ENCODE results near the gene DNAH7. TPM values are rescaled to one million over a fixed set of nuclear protein-coding genes. Genes with fewer than 3 reads are reported as not detected.

The DNAH7 gene
- total RNA-seq, 1 experiment from 2014 or later, result 0.09 TPM

DNA sequence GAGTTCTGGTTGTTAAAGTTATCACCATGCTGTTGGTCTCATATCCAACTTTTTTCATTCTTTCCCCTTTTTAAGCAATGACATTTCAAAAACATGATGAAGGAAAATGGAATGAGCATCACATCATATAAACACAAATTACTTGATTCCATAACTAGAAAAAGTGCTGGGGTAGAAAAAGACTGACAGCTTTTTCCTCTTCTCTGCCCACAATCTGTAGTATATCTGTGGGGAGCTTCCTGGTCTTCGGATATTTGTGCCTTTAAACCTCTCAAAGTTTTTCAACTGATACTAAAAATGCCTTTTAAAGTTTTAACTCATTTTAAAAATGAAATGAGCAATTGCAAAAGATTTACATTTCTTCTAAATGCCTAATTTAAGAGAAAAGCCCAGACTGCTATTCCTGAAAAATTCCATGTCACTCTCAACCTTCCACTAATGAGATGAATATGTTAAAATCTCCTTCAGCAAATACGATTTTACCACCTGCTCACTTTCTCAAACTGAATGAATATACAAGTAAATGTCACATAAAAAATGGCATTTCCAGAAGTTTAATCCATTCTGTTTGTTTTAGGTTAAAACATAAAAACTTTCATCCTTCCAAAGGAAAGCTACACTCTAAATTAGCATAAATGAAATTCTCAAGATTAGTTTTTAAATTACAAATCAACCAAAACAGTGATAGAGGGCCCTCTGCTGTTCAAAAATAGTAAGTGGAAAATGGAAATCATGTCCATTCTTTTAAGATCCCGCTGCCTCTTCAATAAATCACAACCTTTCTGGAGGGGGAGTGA lies 2.1 kb downstream of the DNAH7 start:
- no peaks in the 10 kb centered on the region for H3K9me3 Mint-ChIP-seq
- H4K91ac ChIP-seq (ENCODE audit: insufficient read length, low read depth, low read length), result no peak overlapping the region
- no peaks in the 10 kb centered on the region for H3K27me3 ChIP-seq (ENCODE audit: insufficient read depth, low read length)
- no peak overlapping the region for H2BK15ac ChIP-seq (ENCODE audit: low read depth, low read length)
- H3K23me2 ChIP-seq (ENCODE audit: insufficient read length, low read depth, low read length, poor library complexity, severe bottlenecking), result peaks cover 11% of the 10 kb centered on the region
- peaks cover 4 to 10% of the 10 kb centered on the region in 2 experiments for H3K4me1 Mint-ChIP-seq
- H2BK20ac ChIP-seq (ENCODE audit: low read depth, low read length, poor library complexity, severe bottlenecking), result no peak overlapping the region
- H2BK120ac ChIP-seq (ENCODE audit: low read depth, low read length, poor library complexity, severe bottlenecking), result no peak overlapping the region
- H3K36me3 Mint-ChIP-seq (ENCODE audit: insufficient read depth in 1 of 3, low read depth in 3 of 3), result no peaks in the 10 kb centered on the region
- H3K27ac Mint-ChIP-seq, result no peak overlapping the region
- H3K79me1 ChIP-seq (ENCODE audit: insufficient read depth, low read depth, low read length, poor library complexity, severe bottlenecking), result no peaks in the 10 kb centered on the region
- no peak overlapping the region for H3K18ac ChIP-seq (ENCODE audit: insufficient read length, low read depth, low read length)
- no peak overlapping the region for H3K23ac ChIP-seq (ENCODE audit: insufficient read length, low read depth, low read length)
- TF ChIP-seq, protein P1, sequence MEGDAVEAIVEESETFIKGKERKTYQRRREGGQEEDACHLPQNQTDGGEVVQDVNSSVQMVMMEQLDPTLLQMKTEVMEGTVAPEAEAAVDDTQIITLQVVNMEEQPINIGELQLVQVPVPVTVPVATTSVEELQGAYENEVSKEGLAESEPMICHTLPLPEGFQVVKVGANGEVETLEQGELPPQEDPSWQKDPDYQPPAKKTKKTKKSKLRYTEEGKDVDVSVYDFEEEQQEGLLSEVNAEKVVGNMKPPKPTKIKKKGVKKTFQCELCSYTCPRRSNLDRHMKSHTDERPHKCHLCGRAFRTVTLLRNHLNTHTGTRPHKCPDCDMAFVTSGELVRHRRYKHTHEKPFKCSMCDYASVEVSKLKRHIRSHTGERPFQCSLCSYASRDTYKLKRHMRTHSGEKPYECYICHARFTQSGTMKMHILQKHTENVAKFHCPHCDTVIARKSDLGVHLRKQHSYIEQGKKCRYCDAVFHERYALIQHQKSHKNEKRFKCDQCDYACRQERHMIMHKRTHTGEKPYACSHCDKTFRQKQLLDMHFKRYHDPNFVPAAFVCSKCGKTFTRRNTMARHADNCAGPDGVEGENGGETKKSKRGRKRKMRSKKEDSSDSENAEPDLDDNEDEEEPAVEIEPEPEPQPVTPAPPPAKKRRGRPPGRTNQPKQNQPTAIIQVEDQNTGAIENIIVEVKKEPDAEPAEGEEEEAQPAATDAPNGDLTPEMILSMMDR (conservative IDR thresholded peaks at IDR 0.05), result peak; percentile 86
- no peak overlapping the region for H4K5ac ChIP-seq (ENCODE audit: insufficient read length, low read depth, low read length)
- H3K4me2 ChIP-seq (ENCODE audit: insufficient read depth, insufficient read length, low read length), result no peak overlapping the region
- H3K9ac ChIP-seq (ENCODE audit: extremely low read depth, insufficient read length, low read length), result no peak overlapping the region
- no peak overlapping the region for H3K4ac ChIP-seq (ENCODE audit: low read depth, low read length)
- no peak overlapping the region for H2AFZ ChIP-seq (ENCODE audit: low read length)
- no CpG with 5 or more reads among the region's 3 CpGs for WGBS (ENCODE audit: extremely low coverage, insufficient read length, low lambda C conversion rate)
- no peak overlapping the region for H3K14ac ChIP-seq (ENCODE audit: insufficient read depth, low read length)
- H3T11ph ChIP-seq (ENCODE audit: low read length), result no peak overlapping the region
- peaks cover 3% of the 10 kb centered on the region; the same call in 1 of the 2 replicates for H3K27me3 Mint-ChIP-seq (ENCODE audit: low read depth)
- H3K4me1 ChIP-seq (ENCODE audit: insufficient read depth, low read length), result 0 out of 2 replicates have a peak, but pooled peaks cover 3% of the 10 kb centered on the region
- no peak overlapping the region for H2BK12ac ChIP-seq (ENCODE audit: insufficient read length, low read depth, low read length)
- H4K20me1 ChIP-seq (ENCODE audit: control insufficient read depth, insufficient read depth, insufficient read length), result no peaks in the 10 kb centered on the region
- H3K27ac ChIP-seq (ENCODE audit: insufficient read length, low read depth, low read length), result no peak overlapping the region
- no peak overlapping the region for H4K8ac ChIP-seq (replicated peaks; ENCODE audit: insufficient read length, low read depth, low read length)
- H3K56ac ChIP-seq (ENCODE audit: insufficient read length, low read depth, low read length), result no peak overlapping the region
- H3K4me3 Mint-ChIP-seq, result no peak overlapping the region
- no peak overlapping the region for H2BK5ac ChIP-seq (ENCODE audit: insufficient read length, low read length)
- no peaks in the 10 kb centered on the region for H3K9me3 ChIP-seq (ENCODE audit: control insufficient read depth, low read depth, low read length)
- H3K79me2 ChIP-seq (ENCODE audit: insufficient read depth, low read length), result no peaks in the 10 kb centered on the region
- DNase-seq, result no peak
- H2AK5ac ChIP-seq (ENCODE audit: insufficient read length, low read length), result no peak overlapping the region

Measured in H9 (cell line).